Prostate gland (tissue), 2 donors: Measurements from ENCODE around the gene PCLO. TPM values are rescaled to one million over a fixed set of nuclear protein-coding genes. Genes with fewer than 3 reads are reported as not detected.
"Not testable (repeated sequence)": the region's sequence is repeated elsewhere in the genome, so short reads cannot be mapped to it uniquely, and the experiment has no call there.

ENCODE experiments used
- DNase-seq: peaks from one replicate; pipeline ENCODE4 v3.0.0-alpha.2; 2019; ENCODE audit warnings: low spot score
- H3K27ac ChIP-seq, 2 donors: fragments of 200-600 bp; sonication (generic); 2 replicates each; pipeline ENCODE4 v1.5.1; 2017 to 2019
- H3K27me3 ChIP-seq: fragments of 200-600 bp; sonication (generic); replicated peaks from 2 replicates; pipeline ENCODE4 v1.5.1; 2019; ENCODE audit not compliant: insufficient read depth
- H3K36me3 ChIP-seq, 2 donors: fragments of 200-600 bp; sonication (generic); 1 replicate in 1 of 2; 2 replicates in 1 of 2; pipeline versions ENCODE4 v1.5.1 to v1.8.1; 2017 to 2019
- H3K4me1 ChIP-seq: fragments of 200-600 bp; sonication (generic); replicated peaks from 2 replicates; pipeline ENCODE4 v1.5.1; 2019
- H3K4me3 ChIP-seq, 2 donors: fragments of 200-600 bp; sonication (generic); 2 replicates each; pipeline ENCODE4 v1.5.1; 2017 to 2019
- H3K9me3 ChIP-seq: fragments of 200-600 bp; sonication (generic); 2 replicates; pipeline ENCODE4 v1.5.1; 2017
- POLR2A ChIP-seq: fragments of 450-650 bp; IDR thresholded peaks from one replicate; pipeline ENCODE4 v1.6.1; 2016; ENCODE audit warnings: antibody characterized with exemption, mild to moderate bottlenecking
- POLR2AphosphoS5 ChIP-seq: sonication (generic); formaldehyde crosslinking; IDR thresholded peaks from one replicate; pipeline ENCODE4 v1.6.1; 2017; ENCODE audit warnings: antibody characterized with exemption
- WGBS: methylation state at CpG from one replicate; pipeline ENCODE4 v1.1.5; 2018; 5-methylcytosine and 5-hydroxymethylcytosine counted together
- intact Hi-C: fragments of 100-400 bp; cut with DNase I; formaldehyde crosslinking; loops from one replicate; pipeline ENCODE4 v1.14.2; 2022
- total RNA-seq, 2 donors: library from RNA; depleted of rRNA; stranded (reverse); fragments of >200 nt; gene quantifications; one replicate each; pipeline ENCODE4 v1.1.0, GENCODE V29; 2016
- TF ChIP-seq, protein P1 (sequence below), 4 experiments: fragments of 200-600 bp in 2 of 4; fragments of 450-650 bp in 2 of 4; sonication (generic) in 2 of 4; IDR thresholded peaks; 1 replicate in 3 of 4; 2 replicates in 1 of 4; pipeline ENCODE4 v1.5.1; 2016 to 2019; ENCODE audit warnings: antibody characterized with exemption in 4 of 4, mild to moderate bottlenecking in 2 of 4, moderate library complexity in 2 of 4

Gene PCLO
- total RNA-seq, 2 donors from 2014 or later = 14.5 to 25.2 TPM

DNA sequence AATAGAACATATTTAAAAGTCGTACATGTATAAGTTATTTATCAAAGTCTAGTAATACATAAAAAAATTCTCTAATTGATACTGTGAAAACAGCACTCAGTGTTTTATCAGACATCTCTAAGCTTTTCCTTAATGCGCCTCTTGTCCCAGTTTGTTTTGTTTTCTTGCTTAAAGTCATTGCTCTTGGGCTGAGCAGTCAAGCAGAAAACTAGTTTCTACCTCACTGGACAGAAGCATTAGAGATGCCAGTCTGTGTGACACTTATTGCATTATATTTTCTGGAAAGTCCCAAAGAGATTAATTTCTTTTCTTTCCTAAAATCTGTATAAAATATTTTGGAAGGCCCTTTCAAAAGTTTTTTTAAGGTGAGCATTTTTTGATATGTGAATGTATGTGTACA is 236.2 kb downstream of the PCLO start:
- Histone ChIP-seq H3K27ac (no peak overlapping the region), H3K4me3 (no peak overlapping the region), H3K36me3 (no peaks in the 10 kb centered on the region), H3K9me3 (no peaks in the 10 kb centered on the region), H3K27me3 (no peaks in the 10 kb centered on the region), H3K4me1 (no peaks in the 10 kb centered on the region)
- no peak for DNase-seq
- intact Hi-C loops = no loop called here
- TF ChIP-seq POLR2AphosphoS5 (no peak), POLR2A (no peak)
- TF ChIP-seq, protein P1, sequence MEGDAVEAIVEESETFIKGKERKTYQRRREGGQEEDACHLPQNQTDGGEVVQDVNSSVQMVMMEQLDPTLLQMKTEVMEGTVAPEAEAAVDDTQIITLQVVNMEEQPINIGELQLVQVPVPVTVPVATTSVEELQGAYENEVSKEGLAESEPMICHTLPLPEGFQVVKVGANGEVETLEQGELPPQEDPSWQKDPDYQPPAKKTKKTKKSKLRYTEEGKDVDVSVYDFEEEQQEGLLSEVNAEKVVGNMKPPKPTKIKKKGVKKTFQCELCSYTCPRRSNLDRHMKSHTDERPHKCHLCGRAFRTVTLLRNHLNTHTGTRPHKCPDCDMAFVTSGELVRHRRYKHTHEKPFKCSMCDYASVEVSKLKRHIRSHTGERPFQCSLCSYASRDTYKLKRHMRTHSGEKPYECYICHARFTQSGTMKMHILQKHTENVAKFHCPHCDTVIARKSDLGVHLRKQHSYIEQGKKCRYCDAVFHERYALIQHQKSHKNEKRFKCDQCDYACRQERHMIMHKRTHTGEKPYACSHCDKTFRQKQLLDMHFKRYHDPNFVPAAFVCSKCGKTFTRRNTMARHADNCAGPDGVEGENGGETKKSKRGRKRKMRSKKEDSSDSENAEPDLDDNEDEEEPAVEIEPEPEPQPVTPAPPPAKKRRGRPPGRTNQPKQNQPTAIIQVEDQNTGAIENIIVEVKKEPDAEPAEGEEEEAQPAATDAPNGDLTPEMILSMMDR (IDR thresholded peaks at IDR 0.05) = no peak
- 85% methylated on average over 2 of the region's 2 CpGs for WGBS

DNA sequence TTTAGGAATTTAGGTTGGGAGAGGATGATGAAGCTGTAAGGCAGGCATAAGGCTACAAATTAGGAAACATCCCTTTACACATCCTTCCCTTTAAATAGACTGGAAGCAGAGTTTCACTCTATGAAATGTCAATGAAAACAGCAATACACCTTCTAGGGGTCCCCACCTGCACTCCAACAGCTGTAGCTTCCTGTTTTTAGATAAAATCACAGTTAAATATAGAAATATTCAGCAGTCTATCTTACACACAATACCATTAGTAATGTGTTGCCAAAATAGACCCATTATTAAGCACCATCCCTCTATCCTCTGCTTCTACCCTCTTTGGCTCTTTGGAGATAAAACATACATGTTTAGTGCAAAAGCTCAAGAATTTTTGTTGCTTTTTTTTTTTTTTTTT is 237.4 kb downstream of the PCLO start:
- H3K4me1 ChIP-seq = no peaks in the 10 kb centered on the region
- H3K27ac ChIP-seq = no peak overlapping the region
- no peaks in the 10 kb centered on the region for H3K27me3 ChIP-seq
- H3K36me3 ChIP-seq = no peaks in the 10 kb centered on the region
- intact Hi-C loops = no loop called here
- no peaks in the 10 kb centered on the region for H3K9me3 ChIP-seq
- H3K4me3 ChIP-seq = no peak overlapping the region
- DNase-seq = no peak
- TF ChIP-seq, protein P1 (IDR thresholded peaks at IDR 0.05) = no peak
- TF ChIP-seq POLR2A = no peak

DNA sequence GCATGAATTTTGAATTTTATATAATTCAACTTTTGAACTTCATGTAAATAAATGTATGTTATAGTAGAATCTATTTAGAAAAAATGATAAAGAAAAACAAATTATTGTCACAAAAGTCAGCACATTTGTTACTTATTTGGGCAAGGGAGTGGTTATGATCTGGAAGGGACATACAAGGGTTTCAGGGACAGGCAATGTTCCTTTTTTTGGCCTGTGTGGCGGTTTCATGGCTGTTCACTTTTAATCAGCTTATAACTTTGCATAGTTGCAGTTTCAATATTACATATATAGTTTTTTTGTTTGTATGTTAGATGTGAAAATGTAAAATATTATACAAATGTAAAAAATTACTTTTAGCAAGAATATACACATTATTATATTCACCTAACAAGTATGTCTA is 256.2 kb downstream of the PCLO start:
- Histone ChIP-seq H3K4me1 (no peaks in the 10 kb centered on the region), H3K27ac (no peak overlapping the region), H3K27me3 (no peaks in the 10 kb centered on the region), H3K9me3 (no peaks in the 10 kb centered on the region), H3K4me3 (no peak overlapping the region), H3K36me3 (no peaks in the 10 kb centered on the region)
- DNase-seq = no peak
- 93% methylated on average over 1 of the region's 1 CpG for WGBS
- TF ChIP-seq POLR2A (no peak), POLR2AphosphoS5 (no peak)
- TF ChIP-seq, protein P1 (IDR thresholded peaks at IDR 0.05) = no peak
- intact Hi-C loops = no loop called here

DNA sequence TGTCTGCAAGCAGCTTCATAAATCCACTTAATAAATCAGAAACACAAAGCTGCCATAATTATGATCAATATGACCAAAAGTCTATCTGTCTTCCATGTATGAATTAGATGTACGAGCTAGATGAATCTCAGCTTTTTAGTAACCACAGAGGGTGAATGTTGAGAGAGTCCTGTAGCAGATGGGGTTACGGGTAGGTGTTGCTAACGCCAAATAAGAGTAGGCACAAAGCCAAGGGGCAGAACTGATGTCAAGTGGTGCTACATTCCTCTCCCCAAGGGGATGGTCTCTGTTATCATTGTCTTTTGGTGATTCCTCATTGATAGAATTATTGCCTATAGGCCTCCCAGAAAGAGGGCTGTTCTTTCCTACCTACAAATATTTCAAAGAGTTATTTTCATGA is 257.8 kb downstream of the PCLO start:
- Histone ChIP-seq H3K9me3 (no peaks in the 10 kb centered on the region), H3K4me3 (no peak overlapping the region), H3K36me3 (no peaks in the 10 kb centered on the region), H3K27ac (no peak overlapping the region), H3K4me1 (no peaks in the 10 kb centered on the region), H3K27me3 (no peaks in the 10 kb centered on the region)
- 76% methylated on average over 3 of the region's 3 CpGs for WGBS
- intact Hi-C loops = no loop called here
- no peak for DNase-seq
- no peak for TF ChIP-seq POLR2AphosphoS5
- TF ChIP-seq POLR2A = no peak
- TF ChIP-seq, protein P1 (IDR thresholded peaks at IDR 0.05) = no peak

DNA sequence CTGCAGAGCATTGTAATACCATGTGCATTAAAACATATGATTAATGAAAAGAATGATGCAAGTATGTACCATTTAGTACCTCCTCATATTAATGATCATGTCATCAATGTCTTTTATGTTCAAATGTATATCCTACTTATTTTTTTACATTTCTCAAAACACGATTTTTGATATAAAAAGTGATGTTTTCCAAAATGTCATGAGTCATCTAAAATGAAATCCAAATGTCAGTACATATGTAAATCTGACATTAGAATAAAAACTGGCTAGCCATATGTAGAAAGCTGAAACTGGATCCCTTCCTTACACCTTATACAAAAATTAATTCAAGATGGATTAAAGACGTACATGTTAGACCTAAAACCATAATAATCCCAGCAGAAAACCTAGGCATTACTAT is 261.6 kb downstream of the PCLO start:
- H3K27me3 ChIP-seq, H3K4me3 ChIP-seq, intact Hi-C loops, H3K36me3 ChIP-seq, H3K9me3 ChIP-seq, DNase-seq, H3K27ac ChIP-seq, H3K4me1 ChIP-seq: not testable (repeated sequence)
- 80% methylated on average over 2 of the region's 2 CpGs for WGBS
